ENCODE data around the gene IGFN1. TPM values are rescaled to one million over a fixed set of nuclear protein-coding genes. Genes with fewer than 3 reads are reported as not detected.

IGFN1 gene
- total RNA-seq (not detected), total RNA-seq (0 to 0.08 reads per million in 2 donors)

DNA sequence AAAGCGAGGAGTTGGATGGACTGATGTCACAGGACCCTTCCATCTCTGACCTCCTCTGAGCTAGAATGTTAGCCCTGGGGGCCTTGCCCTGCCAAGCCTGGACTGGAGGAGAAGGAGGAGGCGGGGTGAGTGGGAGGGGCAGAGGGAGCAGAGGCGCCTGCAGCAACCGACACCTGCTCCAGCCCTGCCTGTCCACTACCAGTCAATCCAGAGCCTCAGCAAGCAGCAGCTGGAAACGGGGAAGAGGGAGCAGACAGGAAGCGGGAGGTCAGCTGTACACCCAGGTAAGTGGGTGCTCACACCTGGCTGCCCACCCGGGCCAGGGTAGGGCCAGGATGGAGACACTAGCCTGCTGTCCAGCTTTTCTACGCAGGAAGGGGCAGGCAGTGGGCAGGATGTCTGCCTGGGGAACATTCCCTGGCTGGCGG is at the start of gene IGFN1:
IGFN1 (plus strand) TSS at position 201 of the 428 bp plus-strand sequence. CDS start 2,470 bp downstream, outside the sequence.
- ATAC-seq: no peak

GRCh38 chr1:201140941-201141260 is 49.7 kb upstream of the IGFN1 start:
- Mint-ChIP-seq H3K27ac (no peak overlapping the region), H3K4me1 (peaks cover 3% of the 10 kb centered on the region), H3K36me3 (ENCODE audit: low read depth) (peaks cover 14% of the 10 kb centered on the region), H3K27me3 (no peaks in the 10 kb centered on the region), H3K4me3 (no peak overlapping the region)
- DNase-seq (no peak), ATAC-seq (no peak)
- no peaks in the 10 kb centered on the region for H3K9me3 ChIP-seq (ENCODE audit: control insufficient read depth, low read length, poor library complexity, severe bottlenecking)

More for the DNA sequence above, at the start of gene IGFN1:
- Mint-ChIP-seq H3K27me3 (peaks cover 36% of the 10 kb centered on the region), H3K36me3 (ENCODE audit: low read depth) (peaks cover 5% of the 10 kb centered on the region), H3K4me3 (peak within 1 kb of the TSS; percentile 61), H3K4me1 (peaks cover 5% of the 10 kb centered on the region), H3K27ac (no peak within 1 kb of the TSS)
- no peak for DNase-seq
- no peaks in the 10 kb centered on the region for H3K9me3 ChIP-seq (ENCODE audit: control insufficient read depth, low read length, poor library complexity, severe bottlenecking)

- Mint-ChIP-seq H3K4me1 (peaks cover 3% of the 10 kb centered on the region), H3K27ac (no peak overlapping the region), H3K27me3 (no peaks in the 10 kb centered on the region), H3K36me3 (ENCODE audit: low read depth) (peaks cover 14% of the 10 kb centered on the region), H3K4me3 (no peak overlapping the region)
- ATAC-seq (no peak), DNase-seq (no peak)
- H3K9me3 ChIP-seq (ENCODE audit: control insufficient read depth, low read length, poor library complexity, severe bottlenecking): no peaks in the 10 kb centered on the region
These were observed 49.2 kb upstream of the IGFN1 start for GRCh38 chr1:201141418-201141817.

DNA sequence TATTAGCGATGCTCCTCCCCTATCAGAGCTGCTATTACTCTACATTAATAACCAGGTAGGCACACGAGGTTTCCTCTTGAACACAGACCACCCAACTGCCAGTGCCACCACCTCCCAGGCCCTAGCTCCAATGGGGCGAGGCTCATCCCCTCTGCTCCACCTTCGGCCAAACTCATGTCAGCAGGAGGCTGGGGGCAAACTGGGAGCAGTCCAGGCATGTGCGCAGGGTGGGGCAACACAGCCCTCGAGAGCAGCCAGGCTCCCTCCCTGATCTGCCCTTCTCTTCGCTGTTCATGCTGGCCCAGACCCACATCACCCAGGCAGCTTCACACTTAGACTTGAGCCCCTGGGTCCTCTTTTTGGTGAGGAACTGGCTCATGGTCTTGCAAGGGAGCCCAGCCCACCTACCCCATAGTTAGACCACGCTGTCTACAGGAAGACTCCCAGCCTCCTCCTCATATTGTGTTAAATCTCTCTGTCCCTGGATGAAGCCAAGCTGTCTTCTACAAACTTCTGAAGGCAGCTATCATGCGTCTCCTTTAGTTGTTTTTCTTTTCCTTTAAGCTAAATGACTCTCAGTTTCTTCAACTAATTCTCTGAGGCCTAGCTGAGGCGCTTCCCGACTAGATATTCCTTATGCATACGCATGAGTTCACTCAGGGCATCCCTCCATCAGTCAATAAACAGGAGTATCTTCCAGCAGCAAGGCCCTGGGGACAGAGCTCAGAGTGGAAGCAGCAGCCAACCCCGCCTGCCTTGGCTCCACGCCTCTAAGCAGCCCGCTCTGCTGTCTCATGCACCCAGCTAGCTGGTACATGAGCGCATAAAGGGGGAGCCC is 48.4 kb upstream of the IGFN1 start:
- Mint-ChIP-seq H3K27me3 (no peaks in the 10 kb centered on the region), H3K4me3 (no peak overlapping the region), H3K4me1 (peaks cover 3% of the 10 kb centered on the region), H3K36me3 (ENCODE audit: low read depth) (peaks cover 14% of the 10 kb centered on the region), H3K27ac (no peak overlapping the region)
- no peak for DNase-seq
- no peak for ATAC-seq
- no peaks in the 10 kb centered on the region for H3K9me3 ChIP-seq (ENCODE audit: control insufficient read depth, low read length, poor library complexity, severe bottlenecking)

DNA sequence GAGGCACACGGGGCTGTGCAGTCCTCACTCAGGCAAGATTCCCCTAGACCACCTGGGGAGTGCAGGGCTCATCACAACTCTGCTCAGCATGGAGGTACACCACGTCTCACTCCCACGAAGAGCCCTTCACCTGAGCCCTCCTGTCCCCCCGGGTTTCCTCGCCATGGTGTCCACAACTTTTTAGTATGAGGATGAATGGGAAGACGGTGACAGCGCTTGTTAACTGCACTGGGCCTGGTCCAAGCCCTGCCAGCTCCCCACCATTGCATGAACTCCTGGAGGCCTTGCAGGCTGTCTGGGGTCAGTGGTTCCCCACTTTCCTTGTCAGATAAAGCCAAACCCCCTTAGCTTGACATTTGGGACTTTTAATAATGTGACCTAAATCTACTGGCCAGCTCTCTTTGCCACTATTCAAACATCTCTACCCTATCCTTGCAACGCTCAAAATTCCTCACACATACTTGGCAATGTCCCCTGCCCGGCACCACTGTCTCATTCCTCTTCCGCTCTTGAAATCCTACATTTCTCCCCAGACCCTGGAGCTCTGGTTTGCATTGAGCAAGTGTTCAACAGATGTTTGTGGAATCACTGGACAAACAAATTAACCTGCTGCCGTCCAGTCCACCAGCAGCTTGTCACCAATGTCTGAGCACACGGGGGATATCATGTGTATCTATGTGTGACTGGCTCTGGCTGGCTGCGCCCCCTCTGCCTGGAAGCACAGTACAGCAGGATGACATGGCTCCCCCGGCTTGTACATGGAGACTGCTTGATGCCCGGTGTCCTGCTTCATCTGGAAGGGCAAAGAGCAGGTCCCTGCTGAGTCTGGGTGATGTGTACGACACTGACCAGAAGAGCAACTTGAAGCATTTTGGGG is 47.5 kb upstream of the IGFN1 start:
- H3K27ac Mint-ChIP-seq: no peak overlapping the region
- no peak overlapping the region for H3K4me3 Mint-ChIP-seq
- peaks cover 14% of the 10 kb centered on the region for H3K36me3 Mint-ChIP-seq (ENCODE audit: low read depth)
- ATAC-seq: no peak
- H3K27me3 Mint-ChIP-seq: no peaks in the 10 kb centered on the region
- no peak for DNase-seq
- H3K4me1 Mint-ChIP-seq: peaks cover 5% of the 10 kb centered on the region
- H3K9me3 ChIP-seq (ENCODE audit: control insufficient read depth, low read length, poor library complexity, severe bottlenecking): no peaks in the 10 kb centered on the region

- ATAC-seq: no peak
- Mint-ChIP-seq H3K4me1 (peaks cover 5% of the 10 kb centered on the region), H3K27me3 (no peaks in the 10 kb centered on the region), H3K4me3 (no peak overlapping the region), H3K36me3 (ENCODE audit: low read depth) (peaks cover 14% of the 10 kb centered on the region), H3K27ac (no peak overlapping the region)
- no peaks in the 10 kb centered on the region for H3K9me3 ChIP-seq (ENCODE audit: control insufficient read depth, low read length, poor library complexity, severe bottlenecking)
- no peak for DNase-seq
These were observed 46.6 kb upstream of the IGFN1 start for GRCh38 chr1:201143726-201144635.

DNA sequence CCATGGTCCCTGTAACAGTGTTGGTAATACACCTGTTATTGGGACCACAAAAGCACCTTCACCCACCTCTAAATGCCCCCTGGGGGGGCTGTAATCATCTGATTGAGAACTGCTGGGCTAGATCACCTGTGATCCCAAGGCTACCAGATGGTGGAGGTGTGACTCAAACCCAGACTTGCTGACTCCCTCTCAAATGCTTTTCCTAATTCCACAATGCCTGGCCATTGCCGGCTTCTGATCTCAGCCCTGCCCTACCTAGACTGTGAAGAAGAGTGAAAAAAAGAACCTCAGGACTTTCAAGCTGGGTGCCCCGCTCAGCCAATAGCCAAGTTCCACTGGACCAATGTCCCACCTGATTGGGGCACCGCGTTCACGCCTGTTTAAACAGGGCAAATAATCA is 45.9 kb upstream of the IGFN1 start:
- H3K9me3 ChIP-seq (ENCODE audit: control insufficient read depth, low read length, poor library complexity, severe bottlenecking): no peaks in the 10 kb centered on the region
- ATAC-seq (no peak), DNase-seq (no peak)
- Mint-ChIP-seq H3K27me3 (no peaks in the 10 kb centered on the region), H3K36me3 (ENCODE audit: low read depth) (peaks cover 14% of the 10 kb centered on the region), H3K27ac (no peak overlapping the region), H3K4me3 (no peak overlapping the region), H3K4me1 (peaks cover 8% of the 10 kb centered on the region)

GRCh38 chr1:201145132-201145531 is 45.5 kb upstream of the IGFN1 start:
- Mint-ChIP-seq H3K36me3 (ENCODE audit: low read depth) (peaks cover 11% of the 10 kb centered on the region), H3K4me1 (peaks cover 6% of the 10 kb centered on the region), H3K4me3 (no peak overlapping the region), H3K27ac (no peak overlapping the region), H3K27me3 (no peaks in the 10 kb centered on the region)
- DNase-seq (no peak), ATAC-seq (no peak)
- no peaks in the 10 kb centered on the region for H3K9me3 ChIP-seq (ENCODE audit: control insufficient read depth, low read length, poor library complexity, severe bottlenecking)

GRCh38 chr1:201145816-201146215 is 44.8 kb upstream of the IGFN1 start:
- no peak overlapping the region for H3K27ac Mint-ChIP-seq
- H3K27me3 Mint-ChIP-seq: no peaks in the 10 kb centered on the region
- H3K4me1 Mint-ChIP-seq: peaks cover 6% of the 10 kb centered on the region
- H3K4me3 Mint-ChIP-seq: no peak overlapping the region
- no peaks in the 10 kb centered on the region for H3K9me3 ChIP-seq (ENCODE audit: control insufficient read depth, low read length, poor library complexity, severe bottlenecking)
- peaks cover 10% of the 10 kb centered on the region for H3K36me3 Mint-ChIP-seq (ENCODE audit: low read depth)
- no peak for ATAC-seq
- DNase-seq: no peak

GRCh38 chr1:201146626-201147390 is 43.8 kb upstream of the IGFN1 start:
- Mint-ChIP-seq H3K27ac (peak overlapping the region; percentile 43), H3K36me3 (ENCODE audit: low read depth) (peaks cover 10% of the 10 kb centered on the region), H3K4me1 (peaks cover 10% of the 10 kb centered on the region), H3K4me3 (no peak overlapping the region), H3K27me3 (no peaks in the 10 kb centered on the region)
- DNase-seq (no peak), ATAC-seq (no peak)
- no peaks in the 10 kb centered on the region for H3K9me3 ChIP-seq (ENCODE audit: control insufficient read depth, low read length, poor library complexity, severe bottlenecking)

DNA sequence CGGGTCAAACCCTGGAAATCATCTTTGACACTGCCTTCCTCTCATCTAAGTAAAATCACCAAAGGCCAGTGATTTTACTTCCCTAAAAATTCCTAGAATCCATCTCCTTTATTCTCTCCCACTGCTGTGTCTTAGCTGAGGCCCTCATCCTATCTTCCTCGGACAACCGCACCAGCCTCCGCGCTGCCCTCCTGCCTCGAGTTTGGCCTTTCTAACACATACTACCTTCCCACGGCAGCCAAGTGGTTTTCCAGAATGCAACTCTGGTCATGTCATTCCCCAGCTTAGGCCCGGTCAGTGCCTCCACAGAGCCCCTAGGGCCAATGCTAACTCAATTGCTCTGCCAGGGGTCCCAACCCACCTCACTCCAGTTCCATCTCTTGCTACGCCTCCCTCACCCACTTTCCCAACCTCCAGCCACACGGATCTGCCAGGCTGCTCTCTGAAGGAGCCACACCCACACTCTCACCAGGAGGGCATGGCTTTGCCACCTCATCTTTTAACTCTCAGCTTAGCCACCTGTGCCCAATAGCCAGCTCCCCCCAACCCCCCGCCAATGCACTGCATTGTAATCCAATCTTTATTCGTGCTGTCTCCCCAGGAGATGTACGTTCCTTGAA is 43.1 kb upstream of the IGFN1 start:
- no peak for ATAC-seq
- Mint-ChIP-seq H3K27ac (no peak overlapping the region), H3K27me3 (no peaks in the 10 kb centered on the region), H3K4me3 (no peak overlapping the region), H3K4me1 (peaks cover 11% of the 10 kb centered on the region), H3K36me3 (ENCODE audit: low read depth) (peaks cover 10% of the 10 kb centered on the region)
- H3K9me3 ChIP-seq (ENCODE audit: control insufficient read depth, low read length, poor library complexity, severe bottlenecking): no peaks in the 10 kb centered on the region
- DNase-seq: no peak

- H3K36me3 Mint-ChIP-seq (ENCODE audit: low read depth): no peaks in the 10 kb centered on the region
- H3K27me3 Mint-ChIP-seq: no peaks in the 10 kb centered on the region
- H3K4me1 Mint-ChIP-seq: peaks cover 20% of the 10 kb centered on the region
- no peak overlapping the region for H3K27ac Mint-ChIP-seq
- no peaks in the 10 kb centered on the region for H3K9me3 ChIP-seq (ENCODE audit: control insufficient read depth, low read length, poor library complexity, severe bottlenecking)
- no peak overlapping the region for H3K4me3 Mint-ChIP-seq
- DNase-seq (no peak), ATAC-seq (no peak)
These were observed 41.2 kb upstream of the IGFN1 start for GRCh38 chr1:201149400-201149799.
